ENCODE measurements around the gene ADRM1.

Gene ADRM1

DNA sequence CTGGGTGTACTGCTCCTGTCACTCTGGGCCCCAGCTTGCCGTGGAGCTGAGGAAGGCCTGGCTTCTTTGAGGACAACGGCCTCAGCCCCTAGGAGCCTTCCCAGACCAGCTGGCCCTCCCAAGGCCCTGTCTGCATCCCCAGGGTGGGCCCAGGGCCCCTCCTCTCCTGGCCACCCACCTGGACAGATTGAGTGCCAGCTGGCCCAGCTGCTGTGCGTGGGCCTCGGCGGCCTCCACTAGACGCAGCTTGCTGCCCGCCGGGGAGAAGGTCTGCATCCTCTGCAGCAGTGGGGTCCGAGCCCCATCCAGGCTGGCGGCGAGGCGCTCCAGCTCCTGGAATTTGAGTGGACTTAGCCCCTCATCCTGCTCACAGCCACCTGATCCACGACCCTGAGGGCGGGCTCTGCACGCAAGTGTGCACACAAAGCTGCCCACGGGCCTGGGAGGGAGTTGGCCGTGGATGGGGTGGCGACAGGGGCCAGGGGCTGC, 14.4 kb downstream of the ADRM1 start:
- peaks cover 2% of the 10 kb centered on the region; the same call in 1 of the 2 replicates for H4K20me1 ChIP-seq (ENCODE audit: control insufficient read depth, insufficient read depth, low read depth, low read length)
- no peak overlapping the region for H3K4me3 ChIP-seq (ENCODE audit: low read length)
- H3K9me3 ChIP-seq (ENCODE audit: control insufficient read depth, insufficient read depth, low read length): no peaks in the 10 kb centered on the region
- peaks cover 24% of the 10 kb centered on the region for H3K36me3 ChIP-seq (ENCODE audit: control insufficient read depth, low read length)
- no peaks in the 10 kb centered on the region for H3K79me2 ChIP-seq (ENCODE audit: control insufficient read depth, low read length)
- no peak overlapping the region for H3K4me2 ChIP-seq (ENCODE audit: low read length)
- H3K4me1 ChIP-seq (ENCODE audit: control insufficient read depth, low read length): no peaks in the 10 kb centered on the region
- TF ChIP-seq, protein P1, sequence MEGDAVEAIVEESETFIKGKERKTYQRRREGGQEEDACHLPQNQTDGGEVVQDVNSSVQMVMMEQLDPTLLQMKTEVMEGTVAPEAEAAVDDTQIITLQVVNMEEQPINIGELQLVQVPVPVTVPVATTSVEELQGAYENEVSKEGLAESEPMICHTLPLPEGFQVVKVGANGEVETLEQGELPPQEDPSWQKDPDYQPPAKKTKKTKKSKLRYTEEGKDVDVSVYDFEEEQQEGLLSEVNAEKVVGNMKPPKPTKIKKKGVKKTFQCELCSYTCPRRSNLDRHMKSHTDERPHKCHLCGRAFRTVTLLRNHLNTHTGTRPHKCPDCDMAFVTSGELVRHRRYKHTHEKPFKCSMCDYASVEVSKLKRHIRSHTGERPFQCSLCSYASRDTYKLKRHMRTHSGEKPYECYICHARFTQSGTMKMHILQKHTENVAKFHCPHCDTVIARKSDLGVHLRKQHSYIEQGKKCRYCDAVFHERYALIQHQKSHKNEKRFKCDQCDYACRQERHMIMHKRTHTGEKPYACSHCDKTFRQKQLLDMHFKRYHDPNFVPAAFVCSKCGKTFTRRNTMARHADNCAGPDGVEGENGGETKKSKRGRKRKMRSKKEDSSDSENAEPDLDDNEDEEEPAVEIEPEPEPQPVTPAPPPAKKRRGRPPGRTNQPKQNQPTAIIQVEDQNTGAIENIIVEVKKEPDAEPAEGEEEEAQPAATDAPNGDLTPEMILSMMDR (IDR thresholded peaks at IDR 0.05; ENCODE audit: low read depth, low read length, poor library complexity, severe bottlenecking): no peak
- TF ChIP-seq EZH2phosphoT487 (IDR thresholded peaks at IDR 0.05; ENCODE audit: borderline replicate concordance, low read length): no peak
- H3K27me3 ChIP-seq (ENCODE audit: control insufficient read depth, low read length): no peaks in the 10 kb centered on the region
- H3K27ac ChIP-seq (ENCODE audit: low read depth, low read length): no peak overlapping the region
- no peaks in the 10 kb centered on the region for H3K9me2 ChIP-seq (replicated peaks; ENCODE audit: control insufficient read depth, low read length)
- H3F3A ChIP-seq (ENCODE audit: control insufficient read depth, insufficient read depth): no peaks in the 10 kb centered on the region; the same call in 1 of the 2 replicates

- H3K4me1 ChIP-seq (ENCODE audit: control insufficient read depth, low read length): no peaks in the 10 kb centered on the region
- no peaks in the 10 kb centered on the region; the same call in 1 of the 2 replicates for H3F3A ChIP-seq (ENCODE audit: control insufficient read depth, insufficient read depth)
- H3K9me3 ChIP-seq (ENCODE audit: control insufficient read depth, insufficient read depth, low read length): no peaks in the 10 kb centered on the region
- no peaks in the 10 kb centered on the region for H3K9me2 ChIP-seq (replicated peaks; ENCODE audit: control insufficient read depth, low read length)
- peaks cover 2% of the 10 kb centered on the region; the same call in 1 of the 2 replicates for H4K20me1 ChIP-seq (ENCODE audit: control insufficient read depth, insufficient read depth, low read depth, low read length)
- TF ChIP-seq EZH2phosphoT487 (IDR thresholded peaks at IDR 0.05; ENCODE audit: borderline replicate concordance, low read length): no peak
- TF ChIP-seq, protein P1 (IDR thresholded peaks at IDR 0.05; ENCODE audit: low read depth, low read length, poor library complexity, severe bottlenecking): no peak
- H3K79me2 ChIP-seq (ENCODE audit: control insufficient read depth, low read length): no peaks in the 10 kb centered on the region
- H3K36me3 ChIP-seq (ENCODE audit: control insufficient read depth, low read length): peaks cover 24% of the 10 kb centered on the region
- H3K27ac ChIP-seq (ENCODE audit: low read depth, low read length): no peak overlapping the region
- no peak overlapping the region for H3K4me2 ChIP-seq (ENCODE audit: low read length)
- H3K4me3 ChIP-seq (ENCODE audit: low read length): no peak overlapping the region
- no peaks in the 10 kb centered on the region for H3K27me3 ChIP-seq (ENCODE audit: control insufficient read depth, low read length)
Measured at GRCh38 chr20:62318400-62319345, 15.9 kb downstream of the ADRM1 start.

DNA sequence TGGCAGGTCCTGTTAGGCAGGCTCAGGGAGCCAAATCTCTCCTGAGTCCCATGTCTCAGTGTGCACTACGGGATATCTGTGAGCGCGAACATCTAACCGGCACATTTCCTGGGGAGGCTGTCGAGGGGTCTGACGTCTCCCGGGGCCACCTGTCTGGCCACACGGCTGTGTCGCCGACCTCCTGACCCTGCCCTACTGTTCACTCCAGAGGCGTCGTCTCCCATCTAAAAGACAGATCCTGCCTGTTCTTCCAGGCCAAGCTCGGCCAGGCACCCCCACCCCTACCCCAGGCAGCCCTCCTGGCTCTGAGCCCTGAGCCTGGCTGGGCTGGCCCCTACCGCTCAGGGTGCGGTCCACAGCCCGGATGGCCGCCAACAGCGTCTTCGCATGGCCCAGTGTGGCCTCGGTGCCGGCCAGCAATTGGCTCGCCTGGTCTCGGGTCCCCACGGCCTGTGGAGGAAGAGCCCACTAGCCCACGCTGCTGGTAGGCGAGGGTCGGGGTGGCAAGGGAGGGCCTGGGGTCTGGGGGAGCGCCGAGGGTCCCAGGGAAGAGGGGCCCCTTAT, 16.6 kb downstream of the ADRM1 start:
- no peaks in the 10 kb centered on the region; the same call in 1 of the 2 replicates for H3F3A ChIP-seq (ENCODE audit: control insufficient read depth, insufficient read depth)
- H3K9me2 ChIP-seq (replicated peaks; ENCODE audit: control insufficient read depth, low read length): no peaks in the 10 kb centered on the region
- H3K36me3 ChIP-seq (ENCODE audit: control insufficient read depth, low read length): peaks cover 24% of the 10 kb centered on the region
- no peak overlapping the region for H3K4me2 ChIP-seq (ENCODE audit: low read length)
- H3K4me3 ChIP-seq (ENCODE audit: low read length): no peak overlapping the region
- peaks cover 2% of the 10 kb centered on the region; the same call in 1 of the 2 replicates for H4K20me1 ChIP-seq (ENCODE audit: control insufficient read depth, insufficient read depth, low read depth, low read length)
- TF ChIP-seq, protein P1 (IDR thresholded peaks at IDR 0.05; ENCODE audit: low read depth, low read length, poor library complexity, severe bottlenecking): no peak
- TF ChIP-seq EZH2phosphoT487 (IDR thresholded peaks at IDR 0.05; ENCODE audit: borderline replicate concordance, low read length): no peak
- no peaks in the 10 kb centered on the region for H3K9me3 ChIP-seq (ENCODE audit: control insufficient read depth, insufficient read depth, low read length)
- no peaks in the 10 kb centered on the region for H3K79me2 ChIP-seq (ENCODE audit: control insufficient read depth, low read length)
- H3K27ac ChIP-seq (ENCODE audit: low read depth, low read length): no peak overlapping the region
- no peaks in the 10 kb centered on the region for H3K27me3 ChIP-seq (ENCODE audit: control insufficient read depth, low read length)
- no peaks in the 10 kb centered on the region for H3K4me1 ChIP-seq (ENCODE audit: control insufficient read depth, low read length)

All from DOHH2 (cell line).